ENCODE data around the gene CDK5.

The CDK5 gene

DNA sequence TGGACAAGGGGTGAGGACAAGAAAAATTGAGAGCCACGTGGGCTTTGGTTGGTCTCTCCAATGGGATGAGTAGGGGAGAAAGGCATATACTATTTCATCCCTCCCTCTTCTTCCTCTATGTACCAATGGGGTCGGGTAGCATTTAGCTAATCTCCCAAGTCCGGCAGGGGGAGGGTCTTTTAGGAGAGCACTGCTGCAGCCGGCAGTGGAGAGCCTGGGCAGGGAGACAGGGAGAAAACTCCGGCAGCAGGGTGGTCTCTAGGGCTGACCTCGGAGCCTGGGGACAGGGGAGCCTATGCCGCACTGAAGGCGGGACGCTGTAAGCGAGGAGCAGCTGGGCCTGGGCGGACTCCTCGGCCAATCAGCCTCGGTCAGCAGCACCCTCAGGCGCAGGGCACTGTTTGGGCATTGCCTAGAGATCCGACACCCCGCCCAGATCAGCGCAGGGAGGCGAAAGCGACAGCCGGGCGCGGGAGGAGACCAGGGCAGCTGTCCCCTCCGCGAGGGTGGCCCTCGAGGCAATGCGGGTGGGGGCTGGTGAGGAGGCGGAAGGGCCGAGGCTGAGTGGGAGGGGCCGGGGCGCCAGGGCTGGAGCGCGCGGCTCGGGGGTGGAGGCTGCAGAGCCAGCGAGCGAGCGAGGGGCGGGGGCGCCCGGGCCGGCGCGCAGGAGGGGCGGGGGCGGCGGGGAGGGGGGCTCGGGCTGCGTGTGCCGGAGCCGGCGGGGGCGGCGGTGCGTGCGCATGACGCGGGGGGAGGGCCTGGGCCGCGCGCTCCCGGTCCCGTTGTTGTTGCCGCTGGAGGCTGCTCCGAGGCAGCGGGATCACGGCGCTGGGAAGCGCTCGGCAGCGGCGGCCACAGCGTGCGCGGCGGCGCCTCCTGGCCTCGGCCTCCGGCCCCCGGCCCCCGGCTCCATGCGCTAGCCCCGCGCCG is 28.3 kb upstream of the CDK5 start, which contains the start of gene AGAP3:
Gene AGAP3 (plus strand): TSS at position 785 of the 930 bp plus-strand sequence. CDS start 267 bp downstream, outside the sequence.
- peak; percentile 78 for DNase-seq

DNA sequence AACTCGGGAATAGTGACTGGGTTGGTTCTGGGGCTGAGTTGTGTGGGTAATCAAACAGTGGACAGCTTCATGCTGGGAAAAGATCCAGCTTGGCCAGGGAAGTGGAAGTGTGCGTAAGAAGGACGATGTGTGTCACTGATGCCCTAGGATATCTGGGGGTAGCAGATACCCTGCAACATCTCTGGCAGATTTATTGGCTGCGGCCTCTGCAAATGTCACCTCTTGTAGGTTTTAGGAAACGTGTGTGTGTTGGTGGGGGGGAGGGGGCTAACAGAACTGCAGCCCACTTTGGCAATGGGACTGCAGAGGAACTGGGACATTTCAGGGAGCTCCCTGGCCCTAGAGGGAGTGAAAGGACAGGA is 27.6 kb upstream of the CDK5 start:
- DNase-seq: no peak

DNA sequence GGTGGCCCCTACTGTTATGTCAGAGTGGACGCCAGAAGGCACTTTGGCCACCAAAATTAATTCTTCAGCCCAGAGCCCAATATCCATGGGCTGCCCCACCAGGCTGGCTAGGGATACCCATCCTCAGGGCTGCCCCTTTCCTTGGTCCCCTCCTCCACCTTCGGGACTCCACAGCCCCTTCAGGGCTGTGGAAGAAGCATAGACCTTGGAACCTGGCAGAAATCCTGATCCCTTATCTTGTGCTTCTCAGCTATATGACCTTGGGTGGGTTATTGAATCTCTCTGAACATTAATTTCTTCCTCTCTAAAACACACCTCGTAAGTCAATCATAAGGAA is 26.1 kb upstream of the CDK5 start:
- no peak for DNase-seq

DNA sequence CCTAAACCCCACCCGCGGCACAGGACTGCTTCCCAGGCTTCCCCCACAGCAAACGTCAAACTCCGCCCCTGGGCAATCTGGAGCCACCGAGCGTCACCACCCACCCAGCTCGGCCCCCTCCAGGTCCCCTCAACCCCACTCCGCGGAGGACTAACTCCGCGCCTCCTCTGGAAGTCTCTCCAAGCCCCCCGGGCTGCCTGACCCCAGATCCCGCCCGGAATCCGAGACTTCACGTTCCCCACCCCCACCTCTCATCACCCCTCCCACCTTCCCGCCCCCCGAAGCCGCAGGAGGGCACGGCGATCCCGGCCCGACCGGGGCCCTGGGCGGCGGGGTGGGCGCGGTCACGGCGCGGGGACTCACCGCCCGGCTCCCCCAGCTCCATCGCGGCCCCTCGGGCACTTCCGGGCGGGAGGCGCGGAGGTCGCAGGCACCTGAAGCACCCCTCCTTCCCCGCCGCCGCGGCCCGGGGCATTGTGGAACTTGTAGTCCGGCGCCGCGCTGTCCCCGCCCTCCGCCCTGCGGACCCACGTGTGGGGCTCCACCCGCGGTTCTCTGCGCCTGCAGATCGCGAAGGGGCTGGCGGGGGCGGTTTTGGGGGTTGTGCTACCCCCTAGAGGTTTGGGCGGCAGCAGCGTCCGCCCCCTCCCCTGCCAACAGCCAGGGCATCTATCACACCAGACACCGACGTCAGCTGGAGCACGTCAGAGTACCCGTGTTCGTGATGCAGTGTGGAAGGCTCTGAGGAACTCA is 25.6 kb upstream of the CDK5 start, which contains the start of gene TMUB1:
Gene TMUB1 (minus strand): TSS at position 423 of the 753 bp plus-strand sequence. CDS start 930 bp downstream, outside the sequence.
- peak; percentile 39 for DNase-seq

DNA sequence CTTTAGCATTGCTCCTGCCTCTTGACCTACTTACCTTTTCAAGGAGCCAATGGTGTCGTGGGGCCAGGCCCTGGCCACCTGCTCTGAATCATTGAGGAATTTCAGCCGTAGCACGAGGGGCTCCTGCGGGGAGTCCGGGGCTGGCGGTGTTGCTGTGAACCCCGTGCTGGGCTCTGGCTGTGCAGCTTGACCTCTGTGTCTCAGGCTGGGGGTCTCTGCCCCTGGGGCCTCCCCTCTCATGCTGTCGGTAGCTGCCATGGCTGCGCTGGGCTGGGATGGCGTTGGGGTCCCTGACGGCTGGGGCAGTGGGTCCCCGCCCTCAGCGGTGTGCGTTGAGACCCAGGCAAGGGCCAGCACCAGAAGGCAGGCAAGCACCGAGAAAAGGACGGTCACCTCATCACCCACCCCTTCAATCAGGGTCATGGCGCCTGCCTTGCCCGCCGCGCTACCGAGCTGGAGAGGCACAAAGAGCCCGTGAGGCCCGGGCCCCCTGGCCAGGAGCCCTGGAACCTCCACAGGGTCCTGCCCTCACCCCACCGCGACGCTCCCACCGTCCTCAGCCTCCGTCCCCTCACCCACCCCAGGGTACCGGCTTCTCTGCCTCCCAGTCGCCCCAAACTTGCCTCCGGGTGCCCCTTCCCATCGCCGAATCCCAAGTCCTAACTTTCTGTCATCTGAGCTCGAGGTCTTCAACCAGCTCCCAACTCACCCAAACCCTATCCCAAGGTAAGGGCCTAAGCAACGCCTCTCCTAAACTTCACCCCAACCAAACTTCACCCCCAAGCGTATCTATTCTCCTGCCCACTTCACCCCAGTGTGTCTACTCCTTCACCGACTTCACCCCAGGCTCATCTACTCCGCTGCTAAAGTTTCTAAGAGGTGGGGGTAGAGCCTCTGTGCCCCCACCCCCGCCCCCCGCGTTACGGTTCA is 24.7 kb upstream of the CDK5 start:
- DNase-seq: no peak

DNA sequence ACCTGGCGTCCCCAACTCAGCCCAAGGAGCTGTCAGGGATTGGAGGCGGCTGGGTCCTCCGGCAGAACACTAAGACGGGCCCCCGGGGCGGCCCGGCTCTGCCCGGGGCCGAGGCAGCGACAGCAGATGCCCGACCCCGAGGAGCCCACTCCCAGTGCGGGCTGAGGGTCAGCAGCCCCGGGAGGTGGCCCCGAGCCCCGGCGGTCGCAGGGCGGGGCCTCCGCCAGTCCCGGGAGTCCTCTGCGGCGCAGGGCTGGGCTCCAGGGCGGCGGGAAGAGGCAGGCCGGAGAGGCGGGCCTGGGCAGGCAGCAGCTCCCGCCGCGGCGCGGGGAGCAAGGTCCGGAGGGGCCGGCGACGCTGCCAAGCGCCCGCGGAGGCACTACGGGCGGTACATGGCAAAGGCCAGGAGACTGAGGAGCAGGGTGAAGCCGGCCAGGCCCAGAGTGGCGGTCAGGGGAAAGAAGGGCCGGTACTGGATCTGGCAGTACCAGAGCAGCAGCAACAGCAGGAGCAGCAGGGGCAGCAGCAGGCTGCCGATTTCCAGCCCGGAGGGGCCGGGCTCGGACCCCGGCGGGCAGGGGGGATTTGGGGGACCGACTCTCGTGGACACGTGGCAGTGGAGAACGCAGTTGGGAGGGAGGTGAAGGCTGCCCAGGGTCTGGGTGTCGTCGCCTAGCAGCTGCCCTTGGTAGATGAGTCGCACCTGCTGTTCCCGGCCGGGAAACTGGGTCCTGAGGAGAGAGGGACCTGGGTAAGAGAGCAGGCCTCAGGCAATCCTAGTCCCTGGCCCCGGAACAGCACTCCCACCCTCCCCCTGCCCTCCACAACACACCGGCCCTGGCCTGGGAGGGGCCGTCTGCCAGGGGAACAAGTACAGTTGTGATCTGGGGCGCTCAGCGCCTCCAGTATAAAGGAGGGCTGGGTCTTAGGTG is 23.7 kb upstream of the CDK5 start:
- DNase-seq: no peak

DNA sequence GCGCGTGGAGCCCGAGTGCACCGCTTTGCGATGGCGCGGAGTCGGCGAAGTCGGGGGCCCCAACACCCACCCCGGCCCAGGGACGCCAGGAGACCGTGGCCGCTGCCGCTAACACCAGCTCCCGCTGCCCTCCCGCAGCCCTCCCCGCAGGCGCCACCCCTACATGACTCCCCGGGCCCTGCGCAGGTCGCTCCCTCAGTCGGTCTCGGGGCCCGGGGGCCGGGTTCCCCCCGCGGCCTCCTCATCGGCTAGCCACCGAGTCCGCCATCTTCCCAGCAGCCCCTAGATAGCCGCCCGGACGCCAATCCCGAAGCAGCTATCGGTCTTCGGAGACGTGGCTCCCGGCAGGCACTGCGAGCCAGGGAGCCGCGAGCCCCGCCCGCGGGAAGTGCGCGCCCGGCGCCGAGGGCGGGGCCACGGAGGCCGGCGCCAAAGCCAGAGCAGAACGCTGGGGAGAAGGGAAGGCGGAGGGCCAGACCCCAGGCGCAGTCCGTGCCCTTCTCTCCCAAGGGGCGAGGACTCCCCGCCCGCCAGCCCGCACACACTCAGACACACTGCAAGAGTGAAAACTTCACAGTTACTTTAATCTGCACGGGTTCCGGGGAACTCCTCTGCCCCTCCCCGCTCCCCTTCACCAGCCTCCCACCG is 22.9 kb upstream of the CDK5 start, which contains the start of gene FASTK:
Gene FASTK (minus strand): TSS at position 288 of the 648 bp plus-strand sequence. CDS start 43 bp downstream, at position 245.
- peak; percentile 69 for DNase-seq

DNA sequence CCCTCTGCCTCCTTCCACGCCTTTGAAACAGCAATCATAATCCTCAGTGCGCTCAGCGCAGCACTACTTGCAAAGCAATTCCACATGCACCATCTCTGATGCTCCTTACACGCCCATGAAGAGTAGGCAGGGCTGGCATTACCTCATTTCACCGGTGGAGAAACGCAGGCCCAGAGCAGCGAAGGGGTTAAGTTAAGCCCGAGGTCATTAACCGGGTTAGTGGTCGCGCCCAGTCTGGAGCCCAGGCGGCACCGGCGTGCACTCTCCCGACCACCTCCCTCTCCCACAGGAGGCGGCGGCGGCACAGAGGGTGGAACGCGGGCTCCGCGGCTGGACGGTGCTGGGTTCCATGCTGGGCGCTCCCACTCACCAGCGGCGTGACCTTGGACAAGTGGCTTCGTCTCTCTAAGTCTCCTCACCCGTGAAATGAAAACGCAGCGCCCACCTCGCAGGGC is 22.4 kb upstream of the CDK5 start:
- no peak for DNase-seq

DNA sequence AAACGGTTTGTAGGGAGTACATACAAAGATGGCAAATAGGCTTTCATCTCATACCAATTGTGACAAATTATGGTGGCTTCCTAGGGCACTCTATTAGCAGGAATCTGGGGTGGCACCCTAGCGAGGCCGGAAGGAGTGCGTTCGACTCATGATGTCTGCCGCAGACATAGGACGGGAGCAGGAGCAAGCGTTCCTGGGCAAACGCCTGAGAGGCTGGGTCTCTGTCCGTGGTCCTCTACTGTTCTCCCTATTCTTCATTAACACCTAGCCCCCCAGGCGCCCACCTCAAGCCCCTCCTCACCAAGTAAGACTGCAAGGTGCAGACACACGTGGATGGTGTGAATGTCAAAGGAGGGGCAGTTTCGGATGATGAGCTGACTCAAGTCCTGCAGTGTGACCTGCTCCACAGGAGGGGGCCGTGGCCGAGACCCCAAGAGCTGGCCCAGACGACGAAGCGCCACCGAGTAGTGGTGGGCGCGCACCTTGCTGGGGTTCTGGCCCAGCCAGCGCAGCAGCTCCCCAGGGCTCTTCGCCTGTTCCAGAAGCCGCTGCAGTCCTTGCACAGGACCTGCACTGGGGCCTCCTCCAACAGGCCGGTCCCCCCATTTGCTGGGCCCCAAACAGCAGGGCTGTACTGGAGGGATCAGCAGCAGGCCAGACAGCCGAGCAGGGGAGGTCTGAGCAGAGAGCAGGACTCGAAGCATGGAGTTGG is 21.7 kb upstream of the CDK5 start:
- no peak for DNase-seq

DNA sequence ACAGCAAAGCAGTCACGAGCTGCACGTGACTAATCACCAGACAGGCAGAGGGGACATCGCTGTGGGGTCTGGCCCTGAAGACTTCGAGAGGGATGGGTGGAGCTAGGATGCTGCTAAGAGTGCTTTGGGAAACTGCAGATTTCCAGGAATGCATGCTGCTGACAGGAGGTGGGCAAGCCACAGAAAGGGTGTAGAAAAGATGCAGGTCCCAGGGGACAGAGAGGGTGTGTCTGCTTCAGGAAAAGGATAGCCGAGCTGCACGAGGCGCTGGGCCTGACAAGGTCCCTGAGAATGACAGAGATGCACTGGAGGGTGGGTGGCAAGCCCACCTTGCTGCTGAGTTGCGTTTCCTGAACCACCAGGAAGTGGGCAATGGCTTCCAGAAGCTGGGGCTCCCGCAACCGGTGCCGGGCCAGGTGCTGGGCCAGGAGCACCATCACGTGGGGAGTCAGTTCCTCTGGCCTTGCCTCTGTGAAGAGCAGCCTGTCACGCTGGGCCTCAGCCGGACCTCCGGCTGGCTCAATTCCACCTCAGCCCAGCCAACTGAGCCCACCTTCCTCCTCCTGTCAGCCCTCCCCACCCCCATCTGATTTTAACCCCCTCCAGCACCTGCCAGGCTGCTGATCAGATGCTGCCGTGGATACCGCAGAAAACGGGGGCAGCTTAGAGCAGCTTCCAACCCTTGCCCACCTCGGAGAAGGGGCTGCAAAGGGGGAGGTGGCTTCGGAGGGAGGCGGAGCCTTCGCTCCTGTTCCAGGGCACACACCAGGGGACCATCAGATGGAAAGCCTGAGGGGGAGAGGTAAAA is 20.7 kb upstream of the CDK5 start:
- no peak for DNase-seq

DNA sequence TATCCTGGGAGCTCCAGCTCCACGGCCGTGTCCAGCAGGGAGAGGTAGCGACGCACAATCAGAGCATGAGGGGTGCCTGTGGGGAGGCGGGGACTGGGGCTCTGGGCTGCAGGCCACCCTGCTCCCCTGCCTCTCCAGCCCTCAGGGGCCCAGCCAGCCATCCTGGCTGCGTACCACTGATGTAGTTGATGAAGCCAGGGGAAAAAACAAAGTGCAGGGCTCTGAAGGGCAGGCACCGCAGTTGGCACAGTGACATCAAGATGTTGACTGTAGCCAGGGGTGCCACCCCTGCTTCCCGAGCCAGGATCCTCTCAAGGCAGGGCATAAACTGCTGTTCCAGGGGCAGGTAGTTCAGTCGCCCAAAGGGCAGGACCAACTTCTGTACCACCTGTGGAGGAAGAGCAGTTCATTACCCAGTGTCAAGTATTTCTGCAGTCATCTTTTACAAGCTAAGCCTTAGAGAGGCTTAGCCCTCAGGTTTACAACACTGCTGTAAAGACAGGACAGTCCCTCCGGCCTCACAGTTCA is 20.1 kb upstream of the CDK5 start:
- DNase-seq: no peak

DNA sequence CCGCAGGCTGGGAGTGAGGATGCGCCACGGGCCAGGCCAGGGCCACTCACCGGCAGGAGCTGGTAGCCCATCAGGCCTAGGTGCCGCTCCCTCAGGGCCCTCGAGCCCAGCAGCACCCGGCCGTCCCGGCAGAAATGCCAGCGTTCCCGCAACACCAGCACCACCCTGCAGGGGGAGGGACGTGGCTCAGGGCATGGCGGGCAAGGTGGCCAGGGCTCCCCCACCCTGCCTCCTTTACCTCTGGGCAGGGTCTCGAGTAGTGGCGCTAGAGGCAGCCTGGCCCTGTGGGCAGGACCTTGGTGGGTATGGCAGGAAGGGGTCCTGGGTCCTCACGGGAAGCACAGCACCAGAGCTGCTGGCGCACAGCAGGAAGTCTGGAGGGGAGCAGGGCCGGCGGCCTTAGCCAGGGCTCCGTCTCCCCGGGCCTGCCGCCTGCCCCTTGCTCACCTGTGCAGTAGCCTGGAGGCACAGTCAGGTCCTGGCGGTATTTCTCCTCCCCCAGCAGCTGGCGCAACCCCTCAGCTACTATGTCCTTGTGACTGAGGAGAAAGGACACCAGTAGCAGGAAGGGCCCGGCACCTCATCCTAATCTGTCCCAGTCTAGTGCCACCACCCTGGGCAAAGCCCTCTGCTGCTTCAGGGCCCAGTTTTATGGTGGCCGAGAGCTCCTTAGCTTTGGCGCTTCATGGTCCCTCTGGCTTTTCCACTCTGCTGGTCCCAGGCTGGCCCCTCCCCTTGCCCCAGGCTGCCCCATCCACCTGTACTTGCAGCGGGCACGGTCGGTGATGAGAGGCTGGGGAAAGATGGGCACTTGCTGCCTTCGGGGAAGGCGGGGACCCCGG is 19.4 kb upstream of the CDK5 start:
- no peak for DNase-seq

DNA sequence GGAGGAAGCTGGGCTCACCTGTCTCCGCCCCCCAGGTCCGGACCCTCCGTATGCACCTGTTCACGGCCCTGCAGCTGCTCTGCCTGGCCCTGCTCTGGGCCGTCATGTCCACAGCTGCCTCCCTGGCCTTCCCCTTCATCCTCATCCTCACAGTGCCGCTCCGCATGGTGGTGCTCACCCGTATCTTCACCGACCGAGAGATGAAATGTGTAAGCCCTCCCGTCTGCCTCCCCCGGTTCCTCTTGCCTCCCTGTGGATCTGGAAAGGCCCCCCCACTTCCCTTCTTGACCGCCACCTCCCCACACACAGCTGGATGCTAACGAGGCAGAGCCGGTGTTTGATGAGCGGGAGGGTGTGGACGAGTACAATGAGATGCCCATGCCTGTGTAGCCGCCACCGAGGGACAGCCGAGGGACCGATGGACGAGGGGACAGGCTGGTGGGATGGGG is 18.3 kb upstream of the CDK5 start:
- no peak for DNase-seq

DNA sequence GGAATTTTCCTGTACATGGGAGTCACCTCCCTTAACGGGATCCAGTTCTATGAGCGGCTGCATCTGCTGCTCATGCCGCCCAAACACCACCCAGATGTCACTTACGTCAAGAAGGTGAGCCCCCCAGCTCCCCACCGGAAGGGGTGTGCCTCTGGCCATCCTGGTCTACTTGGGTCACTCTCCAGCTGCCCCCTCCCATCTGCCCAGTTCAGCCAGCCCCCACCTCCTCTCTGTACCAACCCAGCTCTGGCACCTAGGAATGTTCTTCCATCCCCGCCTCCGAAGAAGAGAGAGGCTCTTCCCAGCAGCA is 17.9 kb upstream of the CDK5 start:
- no peak for DNase-seq

DNA sequence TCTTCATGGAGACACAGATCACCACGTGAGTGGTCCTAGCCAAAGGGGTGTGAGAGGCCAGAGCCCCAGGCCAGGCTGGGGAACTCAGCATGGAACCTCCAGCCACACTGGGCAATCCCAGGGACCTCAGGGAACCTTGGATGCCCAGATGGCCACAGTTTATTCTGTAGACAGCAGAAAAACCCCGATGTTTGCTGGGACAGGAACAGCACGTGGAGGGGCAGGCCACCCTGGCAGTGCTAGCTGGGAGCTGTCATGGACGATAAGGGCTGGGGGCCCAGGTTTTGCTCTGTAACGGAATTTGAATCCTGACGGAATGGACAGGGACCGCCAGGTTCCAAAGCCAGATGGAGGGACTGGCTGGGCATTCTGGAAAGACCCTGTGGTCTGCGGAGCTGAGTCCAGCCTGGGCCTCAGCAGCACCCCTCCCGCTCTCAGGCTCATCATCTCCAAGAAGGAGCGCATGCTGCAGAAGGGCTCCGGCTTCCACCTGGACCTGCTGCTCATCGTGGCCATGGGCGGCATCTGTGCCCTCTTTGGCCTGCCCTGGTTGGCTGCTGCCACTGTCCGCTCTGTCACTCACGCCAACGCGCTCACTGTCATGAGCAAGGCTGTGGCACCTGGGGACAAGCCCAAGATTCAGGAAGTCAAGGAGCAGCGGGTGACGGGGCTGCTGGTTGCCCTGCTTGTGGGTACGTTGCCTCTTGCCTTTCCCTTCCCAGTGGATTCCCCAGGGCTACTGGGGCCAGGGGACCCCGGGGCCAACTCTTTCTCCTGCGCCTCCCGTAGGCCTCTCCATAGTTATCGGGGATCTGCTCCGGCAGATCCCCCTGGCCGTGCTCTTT is 17.3 kb upstream of the CDK5 start:
- no peak for DNase-seq

DNA sequence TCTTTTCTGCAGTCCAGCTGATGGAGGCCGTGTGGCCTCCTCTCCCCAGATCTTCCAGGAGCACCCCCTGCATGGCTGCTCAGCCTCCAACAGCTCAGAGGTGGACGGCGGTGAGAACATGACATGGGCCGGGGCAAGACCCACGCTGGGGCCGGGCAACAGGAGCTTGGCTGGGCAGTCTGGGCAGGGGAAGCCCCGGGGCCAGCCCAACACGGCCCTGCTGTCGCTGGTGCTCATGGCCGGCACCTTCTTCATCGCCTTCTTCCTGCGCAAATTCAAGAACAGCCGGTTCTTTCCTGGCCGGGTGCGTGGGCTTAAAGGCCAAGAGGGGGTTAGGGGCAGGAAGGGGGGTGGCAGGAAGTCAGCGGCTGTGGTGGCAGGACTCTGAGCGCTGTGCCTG is 16.3 kb upstream of the CDK5 start:
- no peak for DNase-seq

Data from SHP77 treated with DMSO at 0.1 percent for 48 hours (cell line).